H9 (cell line): Measurements from ENCODE around the gene BTNL3. TPM values are rescaled to one million over a fixed set of nuclear protein-coding genes. Genes with fewer than 3 reads are reported as not detected.

ENCODE experiments used
- DNase-seq: peaks from one replicate; pipeline ENCODE4 v3.0.0-alpha.2; 2017
- H2AFZ ChIP-seq: one replicate; pipeline ENCODE4 v1.6.1; 2013; ENCODE audit warnings: mild to moderate bottlenecking, low read length, control low read depth, moderate library complexity
- H2AK5ac ChIP-seq: 2 replicates; pipeline ENCODE4 v1.6.1; 2013; ENCODE audit warnings: low read length, control low read depth, mixed read lengths; ENCODE audit not compliant: insufficient read length
- H2BK120ac ChIP-seq: one replicate; pipeline ENCODE4 v1.6.1; 2013; ENCODE audit warnings: low read depth, mild to moderate bottlenecking, low read length, control low read depth, inconsistent platforms; ENCODE audit not compliant: poor library complexity, severe bottlenecking
- H2BK12ac ChIP-seq: 2 replicates; pipeline ENCODE4 v1.6.1; 2013; ENCODE audit warnings: low read length, control low read depth, mixed read lengths, low read depth; ENCODE audit not compliant: insufficient read length
- H2BK15ac ChIP-seq: 2 replicates; pipeline ENCODE4 v1.6.1; 2013; ENCODE audit warnings: low read depth, low read length, control low read depth
- H2BK20ac ChIP-seq: one replicate; pipeline ENCODE4 v1.6.1; 2013; ENCODE audit warnings: low read depth, mild to moderate bottlenecking, low read length, control low read depth, inconsistent platforms; ENCODE audit not compliant: poor library complexity, severe bottlenecking
- H2BK5ac ChIP-seq: 2 replicates; pipeline ENCODE4 v1.6.1; 2013; ENCODE audit warnings: low read length, control low read depth, mixed read lengths; ENCODE audit not compliant: insufficient read length
- H3K14ac ChIP-seq: 2 replicates; pipeline ENCODE4 v1.6.1; 2013; ENCODE audit warnings: low read length, control low read depth; ENCODE audit not compliant: insufficient read depth
- H3K18ac ChIP-seq: 2 replicates; pipeline ENCODE4 v1.6.1; 2013; ENCODE audit warnings: low read depth, mild to moderate bottlenecking, mixed read lengths, low read length, control low read depth; ENCODE audit not compliant: insufficient read length
- H3K23ac ChIP-seq: 2 replicates; pipeline ENCODE4 v1.6.1; 2013; ENCODE audit warnings: low read length, control low read depth, mixed read lengths, low read depth; ENCODE audit not compliant: insufficient read length
- H3K23me2 ChIP-seq: 2 replicates; pipeline ENCODE4 v1.6.1; 2013; ENCODE audit warnings: low read depth, mild to moderate bottlenecking, mixed read lengths, low read length, control low read depth; ENCODE audit not compliant: insufficient read length, poor library complexity, severe bottlenecking
- H3K27ac ChIP-seq: 2 replicates; pipeline ENCODE4 v1.5.1; 2013; ENCODE audit warnings: low read length, control low read depth, mixed read lengths, low read depth; ENCODE audit not compliant: insufficient read length
- H3K27me3 ChIP-seq: 2 replicates; pipeline ENCODE4 v1.6.1; 2013; ENCODE audit warnings: low read length, control low read depth, inconsistent platforms; ENCODE audit not compliant: insufficient read depth
- H3K4ac ChIP-seq: 2 replicates; pipeline ENCODE4 v1.6.1; 2013; ENCODE audit warnings: low read depth, mild to moderate bottlenecking, control low read depth, inconsistent platforms, low read length, moderate library complexity
- H3K4me1 ChIP-seq: 2 replicates; pipeline ENCODE4 v1.6.1; 2013; ENCODE audit warnings: low read length, control low read depth, inconsistent platforms; ENCODE audit not compliant: insufficient read depth
- H3K4me2 ChIP-seq: 2 replicates; pipeline ENCODE4 v1.6.1; 2013; ENCODE audit warnings: low read length, control low read depth, mixed read lengths; ENCODE audit not compliant: insufficient read length, insufficient read depth
- H3K56ac ChIP-seq: 2 replicates; pipeline ENCODE4 v1.6.1; 2013; ENCODE audit warnings: low read depth, mild to moderate bottlenecking, mixed read lengths, low read length, control low read depth; ENCODE audit not compliant: insufficient read length
- H3K79me1 ChIP-seq: 2 replicates; pipeline ENCODE4 v1.6.1; 2013; ENCODE audit warnings: low read depth, mild to moderate bottlenecking, moderate library complexity, low read length, control low read depth, inconsistent platforms; ENCODE audit not compliant: insufficient read depth, poor library complexity, severe bottlenecking
- H3K79me2 ChIP-seq: 2 replicates; pipeline ENCODE4 v1.6.1; 2013; ENCODE audit warnings: low read length, control low read depth, inconsistent platforms; ENCODE audit not compliant: insufficient read depth
- H3K9ac ChIP-seq: 2 replicates; pipeline ENCODE4 v1.6.1; 2013; ENCODE audit warnings: low read length, control low read depth, mixed read lengths; ENCODE audit not compliant: insufficient read length; ENCODE audit errors: extremely low read depth
- H3K9me3 ChIP-seq: one replicate; pipeline ENCODE4 v1.6.1; 2013; ENCODE audit warnings: low read depth, low read length, inconsistent platforms; ENCODE audit not compliant: control insufficient read depth
- H3T11ph ChIP-seq: one replicate; pipeline ENCODE4 v1.6.1; 2013; ENCODE audit warnings: mild to moderate bottlenecking, low read length, control low read depth, inconsistent platforms
- H4K20me1 ChIP-seq: one replicate; pipeline ENCODE4 v1.6.1; 2013; ENCODE audit not compliant: control insufficient read depth, insufficient read length, insufficient read depth
- H4K5ac ChIP-seq: 2 replicates; pipeline ENCODE4 v1.6.1; 2013; ENCODE audit warnings: low read depth, mild to moderate bottlenecking, mixed read lengths, low read length, control low read depth; ENCODE audit not compliant: insufficient read length
- H4K8ac ChIP-seq: replicated peaks from 2 replicates; pipeline ENCODE4 v1.6.1; 2013; ENCODE audit warnings: low read length, control low read depth, mixed read lengths, low read depth; ENCODE audit not compliant: insufficient read length
- H4K91ac ChIP-seq: 2 replicates; pipeline ENCODE4 v1.6.1; 2013; ENCODE audit warnings: low read depth, mild to moderate bottlenecking, moderate library complexity, mixed read lengths, low read length, control low read depth; ENCODE audit not compliant: insufficient read length
- H3K27ac Mint-ChIP-seq, 3 experiments: 2 replicates in 2 of 3; 3 replicates in 1 of 3; pipeline ENCODE4 v1.8.0; 2020 to 2021; ENCODE audit warnings: mixed read lengths in 3 of 3, mild to moderate bottlenecking in 1 of 3, moderate library complexity in 1 of 3
- H3K27me3 Mint-ChIP-seq: 2 replicates; pipeline ENCODE4 v1.8.0; 2021; ENCODE audit warnings: low read depth, mild to moderate bottlenecking, moderate library complexity, mixed read lengths
- H3K36me3 Mint-ChIP-seq, 3 experiments: 2 replicates in 2 of 3; 3 replicates in 1 of 3; pipeline ENCODE4 v1.8.0; 2020 to 2021; ENCODE audit warnings: low read depth in 3 of 3, mixed read lengths in 3 of 3; ENCODE audit not compliant: insufficient read depth in 1 of 3
- H3K4me1 Mint-ChIP-seq, 2 experiments: 2 replicates each; pipeline ENCODE4 v1.8.0; 2020; ENCODE audit warnings: mixed read lengths in 2 of 2
- H3K4me3 Mint-ChIP-seq, 2 experiments: 2 replicates in 1 of 2; 3 replicates in 1 of 2; pipeline ENCODE4 v1.8.0; 2020 to 2021; ENCODE audit warnings: mild to moderate bottlenecking in 2 of 2, mixed read lengths in 2 of 2, moderate library complexity in 1 of 2
- H3K9me3 Mint-ChIP-seq, 2 experiments: 2 replicates in 1 of 2; 3 replicates in 1 of 2; pipeline ENCODE4 v1.8.0; 2020; ENCODE audit warnings: mild to moderate bottlenecking in 2 of 2, mixed read lengths in 2 of 2, moderate library complexity in 1 of 2
- CTCF ChIP-seq: fragments of 200-600 bp; sonication (generic); conservative IDR thresholded peaks from 3 replicates; pipeline ENCODE4 v1.8.0; 2021; ENCODE audit warnings: antibody characterized with exemption, mild to moderate bottlenecking
- WGBS: extraction: QIAGEN DNeasy Blood & Tissue Kit; methylation state at CpG from one replicate; pipeline ENCODE4 v1.1.7; 2013; ENCODE audit warnings: missing lambda C conversion rate, low lambda C conversion rate, mixed read lengths; ENCODE audit not compliant: insufficient read length; ENCODE audit errors: extremely low coverage; 5-methylcytosine and 5-hydroxymethylcytosine counted together
- long read RNA-seq: library from polyadenylated mRNA; unstranded; transcript quantifications from one replicate; pipeline ENCODE4 v2.0.0, GENCODE V29; 2020
- total RNA-seq: library from RNA; stranded (reverse); gene quantifications from 2 replicates; pipeline ENCODE4 v1.2.1, GENCODE V29; 2021

Gene BTNL3
- total RNA-seq, result not detected in 2 replicates
- long read RNA-seq, result 0 reads

GRCh38 chr5:180988592-180988991 is at the start of gene BTNL3:
BTNL3 (plus strand) TSS chr5:180988846; CDS start chr5:180989029, 183 bp downstream.
- Histone ChIP-seq H3T11ph (no peak within 1 kb of the TSS), H4K20me1 (no peaks in the 10 kb centered on the region), H3K79me1 (no peaks in the 10 kb centered on the region), H3K27ac (no peak within 1 kb of the TSS), H2AFZ (no peak within 1 kb of the TSS), H3K23ac (no peak within 1 kb of the TSS), H3K23me2 (no peaks in the 10 kb centered on the region), H4K91ac (no peak within 1 kb of the TSS), H3K79me2 (no peaks in the 10 kb centered on the region), H2BK120ac (no peak within 1 kb of the TSS), H2BK15ac (no peak within 1 kb of the TSS), H4K5ac (no peak within 1 kb of the TSS), H3K18ac (no peak within 1 kb of the TSS), H4K8ac (no peak within 1 kb of the TSS), H3K4ac (no peak within 1 kb of the TSS), H3K14ac (no peak within 1 kb of the TSS), H2BK20ac (no peak within 1 kb of the TSS), H3K9me3 (no peaks in the 10 kb centered on the region), H2AK5ac (no peak within 1 kb of the TSS), H2BK12ac (no peak within 1 kb of the TSS), H3K4me1 (no peaks in the 10 kb centered on the region), H3K4me2 (no peak within 1 kb of the TSS), H3K27me3 (no peaks in the 10 kb centered on the region), H3K9ac (no peak within 1 kb of the TSS), H2BK5ac (no peak within 1 kb of the TSS), H3K56ac (no peak within 1 kb of the TSS)
- peaks cover 0 to 2% of the 10 kb centered on the region in 2 experiments; a peak in 1 of 5 replicates for H3K9me3 Mint-ChIP-seq
- DNase-seq, result no peak
- TF ChIP-seq CTCF, result no peak
- H3K27me3 Mint-ChIP-seq, result no peaks in the 10 kb centered on the region; the same call in 1 of the 2 replicates
- no peaks in the 10 kb centered on the region for H3K36me3 Mint-ChIP-seq
- H3K4me3 Mint-ChIP-seq, result no peak within 1 kb of the TSS; a peak in 1 of 5 replicates
- no peak within 1 kb of the TSS for H3K27ac Mint-ChIP-seq
- WGBS, result no CpG with 5 or more reads among the region's 5 CpGs
- H3K4me1 Mint-ChIP-seq, result peaks cover 0 to 2% of the 10 kb centered on the region in 2 experiments; a peak in 2 of 4 replicates
